Esophagus muscularis mucosa (tissue), 4 donors: ENCODE measurements around the gene CASKIN1. TPM values are rescaled to one million over a fixed set of nuclear protein-coding genes. Genes with fewer than 3 reads are reported as not detected.

Experiments used
- DNase-seq: peaks from one replicate; pipeline ENCODE4 v3.0.0-alpha.2; 2017; ENCODE audit errors: extremely low spot score
- H3K27ac ChIP-seq, 4 donors: fragments of 200-600 bp; sonication (generic); replicated peaks in 1 of 4; 1 replicate in 3 of 4; 2 replicates in 1 of 4; pipeline ENCODE4 v1.5.1; 2016 to 2019; ENCODE audit warnings: mild to moderate bottlenecking in 1 of 4
- H3K27me3 ChIP-seq, 4 donors: fragments of 200-600 bp; sonication (generic); one replicate each; pipeline versions ENCODE4 v1.5.1 to v1.6.0; 2016 to 2019
- H3K36me3 ChIP-seq, 4 donors: fragments of 200-600 bp; sonication (generic); one replicate each; pipeline ENCODE4 v1.5.1; 2016 to 2019
- H3K4me1 ChIP-seq, 4 donors: fragments of 200-600 bp; sonication (generic); one replicate each; pipeline ENCODE4 v1.5.1; 2016 to 2019
- H3K4me3 ChIP-seq, 4 donors: fragments of 200-600 bp; sonication (generic); 1 replicate in 2 of 4; 2 replicates in 2 of 4; pipeline ENCODE4 v1.5.1; 2016 to 2019; ENCODE audit warnings: mild to moderate bottlenecking in 4 of 4, moderate library complexity in 1 of 4
- H3K9me3 ChIP-seq, 4 donors: fragments of 200-600 bp; sonication (generic); 1 replicate in 3 of 4; 2 replicates in 1 of 4; pipeline ENCODE4 v1.5.1; 2016 to 2019
- CTCF ChIP-seq, 3 experiments: fragments of 200-600 bp in 2 of 3; fragments of 450-650 bp in 1 of 3; sonication (generic) in 2 of 3; IDR thresholded peaks; one replicate each; pipeline ENCODE4 v1.5.1; 2017 to 2019; ENCODE audit warnings: antibody characterized with exemption in 3 of 3, mild to moderate bottlenecking in 2 of 3, moderate library complexity in 1 of 3
- EP300 ChIP-seq: sonication (generic); formaldehyde crosslinking; IDR thresholded peaks from one replicate; pipeline ENCODE4 v1.6.1; 2017; ENCODE audit warnings: antibody characterized with exemption
- POLR2A ChIP-seq: fragments of 450-650 bp; IDR thresholded peaks from one replicate; pipeline ENCODE4 v1.6.1; 2017; ENCODE audit warnings: antibody characterized with exemption, moderate library complexity, mild to moderate bottlenecking, low read depth
- POLR2AphosphoS5 ChIP-seq, 2 donors: sonication (generic); formaldehyde crosslinking; IDR thresholded peaks; one replicate each; pipeline ENCODE4 v1.6.1; 2017; ENCODE audit warnings: antibody characterized with exemption in 2 of 2
- WGBS: methylation state at CpG from one replicate; pipeline ENCODE4 v1.1.5; 2018; 5-methylcytosine and 5-hydroxymethylcytosine counted together
- intact Hi-C: fragments of 100-400 bp; cut with DNase I; formaldehyde crosslinking; loops from one replicate; pipeline ENCODE4 v1.15.1; 2023
- total RNA-seq, 4 donors: library from RNA; depleted of rRNA; stranded (reverse); fragments of >200 nt; gene quantifications; one replicate each; pipeline versions ENCODE4 v1.1.0 to v1.2.1, GENCODE V29; 2016

CASKIN1 gene
- total RNA-seq, 4 donors from 2014 or later: under 0.01 to 0.32 (median 0.09) TPM

- Histone ChIP-seq H3K27me3 (peaks cover 0 to 13% (median 0%) of the 10 kb centered on the region in 4 donors), H3K4me3 (no peak overlapping the region), H3K36me3 (peaks cover 21 to 28% (median 27%) of the 10 kb centered on the region in 4 donors), H3K9me3 (no peaks in the 10 kb centered on the region), H3K4me1 (peaks cover 0 to 11% (median 0%) of the 10 kb centered on the region in 4 donors), H3K27ac (no peak overlapping the region)
- TF ChIP-seq CTCF (IDR thresholded peaks at IDR 0.05) (no peak), EP300 (no peak), POLR2A (no peak), POLR2AphosphoS5 (IDR thresholded peaks at IDR 0.05) (no peak)
- no CpG with 5 or more reads among the region's 43 CpGs for WGBS
- DNase-seq: no peak
- intact Hi-C loops: no loop called here
Observed at GRCh38 chr16:2180461-2180860, 15.9 kb downstream of the CASKIN1 start.

- Histone ChIP-seq H3K9me3 (no peaks in the 10 kb centered on the region), H3K4me3 (no peak overlapping the region), H3K36me3 (peaks cover 29 to 37% (median 36%) of the 10 kb centered on the region in 4 donors), H3K4me1 (peaks cover 0 to 11% (median 0%) of the 10 kb centered on the region in 4 donors), H3K27me3 (peaks cover 0 to 13% (median 0%) of the 10 kb centered on the region in 4 donors), H3K27ac (no peak overlapping the region)
- WGBS: 96% methylated on average over 29 of the region's 31 CpGs
- TF ChIP-seq CTCF (IDR thresholded peaks at IDR 0.05) (no peak), POLR2AphosphoS5 (IDR thresholded peaks at IDR 0.05) (no peak), POLR2A (no peak), EP300 (no peak)
- intact Hi-C loops: no loop called here
- no peak for DNase-seq
Observed at GRCh38 chr16:2179576-2179975, 16.8 kb downstream of the CASKIN1 start.

- Histone ChIP-seq H3K27ac (no peak overlapping the region), H3K4me3 (no peak overlapping the region), H3K36me3 (peaks cover 34 to 42% (median 40%) of the 10 kb centered on the region in 4 donors), H3K9me3 (no peaks in the 10 kb centered on the region), H3K4me1 (peaks cover 0 to 11% (median 0%) of the 10 kb centered on the region in 4 donors), H3K27me3 (peaks cover 0 to 13% (median 0%) of the 10 kb centered on the region in 4 donors)
- TF ChIP-seq EP300: no peak
- TF ChIP-seq CTCF (IDR thresholded peaks at IDR 0.05): no peak
- no peak for TF ChIP-seq POLR2AphosphoS5 (IDR thresholded peaks at IDR 0.05)
- no peak for TF ChIP-seq POLR2A
- intact Hi-C loops: no loop called here
- no peak for DNase-seq
- 100% methylated on average over 1 of the region's 50 CpGs for WGBS
Observed at GRCh38 chr16:2179107-2179501, 17.3 kb downstream of the CASKIN1 start.

- Histone ChIP-seq H3K4me3 (no peak overlapping the region), H3K9me3 (no peaks in the 10 kb centered on the region), H3K27me3 (peaks cover 0 to 13% (median 0%) of the 10 kb centered on the region in 4 donors), H3K36me3 (peaks cover 39 to 48% (median 46%) of the 10 kb centered on the region in 4 donors), H3K27ac (no peak overlapping the region), H3K4me1 (peaks cover 0 to 11% (median 0%) of the 10 kb centered on the region in 4 donors)
- TF ChIP-seq POLR2AphosphoS5 (IDR thresholded peaks at IDR 0.05): no peak
- TF ChIP-seq CTCF (IDR thresholded peaks at IDR 0.05): no peak
- WGBS: no CpG with 5 or more reads among the region's 106 CpGs
- no peak for DNase-seq
- intact Hi-C loops: no loop called here
Observed at GRCh38 chr16:2178321-2179106, 17.9 kb downstream of the CASKIN1 start.
